Medulla oblongata (tissue), 1 donor: ENCODE data around the gene LARP6.
A peak's percentile ranks its signal among the peaks of the same experiment; 100 is the strongest.
"Not testable (repeated sequence)": the region's sequence is repeated elsewhere in the genome, so short reads cannot be mapped to it uniquely, and the experiment has no call there.

Experiments used
- DNase-seq: peaks from one replicate; pipeline ENCODE4 v3.0.0-alpha.2; 2015; ENCODE audit errors: extremely low spot score

The LARP6 gene

DNA sequence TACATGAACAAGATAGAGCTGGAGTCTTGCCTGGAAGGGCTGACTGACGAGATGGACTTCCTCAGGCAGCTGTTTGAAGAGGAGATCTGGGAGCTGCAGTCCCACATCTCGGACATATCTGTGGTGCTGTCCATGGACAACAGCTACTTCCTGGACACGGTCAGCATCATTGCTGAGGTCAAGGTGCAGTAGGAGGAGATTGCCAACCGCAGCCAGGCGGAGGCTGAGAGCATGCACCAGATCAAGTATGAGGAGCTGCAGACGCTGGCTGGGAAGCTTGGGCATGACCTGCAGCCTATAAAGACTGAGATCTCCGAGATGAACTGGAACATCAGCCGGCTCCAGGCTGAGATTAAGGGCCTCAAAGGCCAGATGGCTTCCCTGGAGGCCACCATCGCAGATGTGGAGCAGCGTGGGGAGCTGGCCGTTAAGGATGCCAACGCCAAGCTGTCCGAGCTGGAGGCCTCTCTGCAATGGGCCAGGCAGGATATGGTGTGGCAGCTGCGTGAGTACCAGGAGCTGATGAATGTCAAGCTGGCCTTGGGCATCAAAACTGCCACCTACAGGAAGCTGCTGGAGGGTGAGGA, 5.5 kb upstream of the LARP6 start:
- DNase-seq, result no peak

DNA sequence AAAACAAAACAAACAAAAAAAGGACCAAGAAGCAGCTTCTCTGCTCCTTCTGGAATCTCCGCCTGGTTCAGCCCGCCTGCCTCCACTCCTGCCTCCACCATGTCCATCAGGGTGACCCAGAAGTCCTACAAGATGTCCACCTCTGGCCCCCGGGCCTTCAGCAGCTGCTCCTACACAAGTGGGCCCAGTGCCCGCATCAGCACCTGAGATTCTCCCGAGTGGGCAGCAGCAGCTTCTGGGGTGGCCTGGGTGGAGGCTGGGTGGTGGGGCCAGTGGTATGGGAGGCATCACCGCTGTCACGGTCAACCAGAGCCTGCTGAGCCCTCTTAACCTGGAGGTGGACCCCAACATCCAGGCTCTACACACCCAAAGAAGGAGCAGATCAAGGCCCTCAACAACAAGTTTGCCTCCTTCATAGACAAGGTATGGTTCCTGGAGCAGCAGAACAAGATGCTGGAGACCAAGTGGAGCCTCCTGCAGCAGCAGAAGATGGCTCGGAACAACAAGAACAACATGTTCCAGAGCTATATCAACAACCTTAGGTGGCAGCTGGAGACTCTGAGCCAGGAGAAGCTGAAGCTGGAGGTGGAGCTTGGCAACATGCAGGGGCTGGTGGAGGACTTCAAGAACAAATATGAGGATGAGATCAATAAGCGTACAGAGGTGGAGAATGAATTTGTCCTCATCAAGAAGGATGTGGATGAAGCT, 4.8 kb upstream of the LARP6 start:
- DNase-seq, result not testable (repeated sequence)

DNA sequence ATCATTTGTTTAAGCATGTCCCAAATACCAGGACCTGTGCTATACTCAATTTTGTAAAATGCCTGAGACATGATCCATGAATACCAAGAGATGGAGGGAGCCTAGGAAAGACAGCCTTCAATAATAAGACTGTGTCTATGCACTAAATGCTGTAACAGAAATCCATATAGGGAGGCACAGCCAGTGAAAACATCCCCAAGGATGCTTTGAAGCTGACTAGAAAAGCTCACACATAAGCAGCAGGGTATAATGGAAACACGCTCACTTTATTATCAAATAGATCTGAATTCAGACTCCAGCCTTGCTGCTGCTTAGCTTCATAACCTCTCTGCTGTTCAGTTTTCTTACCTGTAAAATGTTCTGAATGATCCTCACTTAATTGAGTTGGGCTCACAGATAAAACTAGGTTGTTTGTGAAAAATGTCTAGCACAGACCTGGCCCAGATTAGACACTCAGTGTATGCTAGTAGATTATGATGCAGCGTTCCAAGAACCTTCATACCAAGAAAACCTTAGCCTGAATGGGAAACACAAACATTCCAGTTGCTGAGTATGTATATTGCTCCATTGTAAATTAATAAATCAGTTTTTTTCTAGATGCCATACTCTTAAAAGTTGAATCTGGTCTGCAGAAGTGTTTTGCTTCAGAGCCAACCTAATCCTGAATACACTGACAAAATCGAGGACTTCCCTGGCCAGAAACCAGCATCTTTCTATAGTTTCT, 3.8 kb upstream of the LARP6 start:
- DNase-seq, result no peak

DNA sequence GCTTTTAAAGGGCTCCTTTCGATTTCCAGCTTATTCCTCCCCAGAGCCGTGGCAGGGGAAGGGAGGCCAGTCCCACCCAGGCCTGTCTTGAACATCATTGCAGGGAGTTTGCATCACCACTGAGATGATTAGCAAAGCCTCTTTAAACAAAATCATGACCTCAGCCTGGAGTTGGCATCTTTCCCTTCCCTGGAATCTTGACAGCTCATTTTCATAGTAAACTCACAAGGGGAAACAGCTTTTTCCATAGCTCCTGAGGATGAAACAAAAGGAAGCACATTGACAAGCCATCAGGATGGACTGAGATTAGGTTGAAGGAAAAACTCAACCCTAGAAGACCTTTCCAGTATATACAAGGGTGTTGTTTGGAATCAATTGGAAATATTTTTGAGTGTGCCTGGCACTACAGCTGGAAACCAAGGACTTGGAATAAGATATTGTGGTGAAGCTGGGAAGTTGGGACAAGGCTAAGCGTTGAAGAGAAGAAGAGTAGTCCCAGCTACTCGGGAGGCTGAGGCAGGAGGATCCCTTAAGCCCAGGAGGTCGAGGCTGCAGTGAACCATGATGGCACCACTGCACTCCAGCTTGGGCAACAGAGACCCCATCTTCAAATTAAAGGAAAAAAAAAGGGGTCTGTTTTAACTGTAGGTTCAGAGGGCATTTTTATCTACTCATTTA, 3.1 kb upstream of the LARP6 start:
- peak; percentile 69 for DNase-seq

DNA sequence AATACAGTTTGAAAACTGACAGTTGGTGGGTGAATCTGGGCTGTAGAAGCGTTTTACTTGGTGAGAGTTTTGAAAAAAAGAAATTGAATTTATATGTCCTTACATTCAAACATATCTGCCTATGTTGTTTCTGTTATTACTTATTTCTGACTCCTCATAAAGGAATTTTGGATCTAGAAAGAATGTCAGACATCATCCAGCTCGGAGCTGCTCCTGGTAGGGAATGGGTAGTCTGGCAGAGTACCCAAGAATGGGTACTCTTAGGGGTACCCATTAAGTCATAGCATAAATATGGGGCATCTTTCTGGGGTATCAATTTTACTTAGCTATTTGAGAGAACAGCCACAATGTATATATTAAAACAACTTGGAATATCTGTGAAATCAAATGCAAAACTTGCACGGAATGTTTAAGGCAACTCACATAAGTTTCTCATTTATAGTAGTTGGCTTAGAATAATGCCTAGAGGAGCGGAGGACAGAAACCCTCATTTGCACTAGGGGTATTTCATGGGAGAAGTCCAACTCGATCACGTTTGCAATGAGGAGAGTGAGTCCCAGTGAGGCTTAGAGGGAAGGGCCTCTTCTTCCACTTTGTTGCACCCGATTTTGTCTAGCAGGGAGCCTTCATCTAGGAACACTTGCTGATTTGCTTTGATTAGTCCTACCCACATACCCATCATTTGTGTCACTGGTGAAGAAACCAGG, 2.4 kb upstream of the LARP6 start:
- peak; percentile 40 for DNase-seq

DNA sequence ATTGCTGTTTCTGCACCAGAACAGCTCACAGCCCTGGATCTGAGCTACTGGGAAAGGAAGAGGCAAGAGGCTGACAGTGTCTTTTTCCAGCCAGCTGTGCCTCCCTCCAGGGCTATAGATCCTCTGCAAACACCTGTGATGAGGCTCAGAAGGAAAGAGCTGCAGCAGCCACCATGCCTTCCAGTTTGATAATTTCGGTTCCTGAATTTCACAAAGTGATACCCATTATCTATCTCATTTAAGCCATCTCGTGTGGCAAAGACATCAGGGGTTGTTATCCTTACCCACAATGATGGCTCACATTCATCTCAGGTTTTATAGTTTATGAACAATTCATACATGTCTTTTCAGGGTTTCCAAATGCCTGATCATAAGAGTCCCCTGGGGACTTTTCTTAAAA, 1.8 kb upstream of the LARP6 start:
- DNase-seq, result no peak

DNA sequence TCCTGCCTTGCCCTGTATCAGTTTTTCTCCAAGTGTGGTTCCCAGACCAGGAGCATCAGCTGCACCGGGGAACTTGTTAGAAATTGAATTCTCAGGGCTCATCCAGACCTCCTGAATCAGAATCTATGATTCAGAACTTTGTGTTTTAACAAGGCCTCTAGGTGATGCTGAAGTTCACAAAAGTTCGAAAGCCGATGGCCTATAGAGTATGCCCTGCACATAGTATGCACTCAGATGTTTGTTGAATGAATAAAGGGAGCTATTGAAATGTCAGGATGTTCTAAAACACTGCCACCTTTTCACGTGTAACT, 664 bp upstream of the LARP6 start:
- DNase-seq, result peak; percentile 74

DNA sequence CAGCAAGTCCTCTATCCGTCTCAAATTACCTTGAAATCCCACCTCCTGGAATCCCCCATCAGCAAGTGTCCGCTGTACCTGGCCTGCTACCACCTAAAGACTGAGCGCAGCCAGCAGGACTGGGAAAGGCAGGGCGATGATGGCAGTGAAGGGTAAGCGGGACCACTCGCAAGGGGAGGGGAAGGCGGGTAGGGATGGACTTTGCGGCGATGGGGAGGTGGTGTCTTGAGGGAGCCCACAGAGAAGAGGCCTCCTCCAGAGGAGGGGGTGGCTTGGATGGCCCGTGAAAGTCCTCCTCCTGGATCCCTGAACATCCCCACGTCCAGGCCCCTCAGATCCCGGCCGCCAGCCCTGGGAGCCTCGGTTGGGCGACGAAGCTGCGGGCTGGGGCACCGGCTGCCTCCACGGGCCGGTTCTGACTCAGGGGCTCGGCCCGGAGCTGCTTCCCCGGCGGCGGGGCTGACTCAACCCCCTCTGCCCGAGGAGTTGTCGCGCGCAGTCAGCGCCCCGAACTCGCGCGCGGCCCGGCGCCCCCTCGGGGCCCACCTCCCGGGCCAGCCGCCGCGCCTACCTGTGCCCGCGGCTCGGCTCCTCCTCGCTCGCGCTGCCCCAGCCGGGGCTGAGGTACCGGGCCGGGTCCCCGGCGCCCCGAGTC, 512 bp downstream of the LARP6 start:
- DNase-seq, result no peak

DNA sequence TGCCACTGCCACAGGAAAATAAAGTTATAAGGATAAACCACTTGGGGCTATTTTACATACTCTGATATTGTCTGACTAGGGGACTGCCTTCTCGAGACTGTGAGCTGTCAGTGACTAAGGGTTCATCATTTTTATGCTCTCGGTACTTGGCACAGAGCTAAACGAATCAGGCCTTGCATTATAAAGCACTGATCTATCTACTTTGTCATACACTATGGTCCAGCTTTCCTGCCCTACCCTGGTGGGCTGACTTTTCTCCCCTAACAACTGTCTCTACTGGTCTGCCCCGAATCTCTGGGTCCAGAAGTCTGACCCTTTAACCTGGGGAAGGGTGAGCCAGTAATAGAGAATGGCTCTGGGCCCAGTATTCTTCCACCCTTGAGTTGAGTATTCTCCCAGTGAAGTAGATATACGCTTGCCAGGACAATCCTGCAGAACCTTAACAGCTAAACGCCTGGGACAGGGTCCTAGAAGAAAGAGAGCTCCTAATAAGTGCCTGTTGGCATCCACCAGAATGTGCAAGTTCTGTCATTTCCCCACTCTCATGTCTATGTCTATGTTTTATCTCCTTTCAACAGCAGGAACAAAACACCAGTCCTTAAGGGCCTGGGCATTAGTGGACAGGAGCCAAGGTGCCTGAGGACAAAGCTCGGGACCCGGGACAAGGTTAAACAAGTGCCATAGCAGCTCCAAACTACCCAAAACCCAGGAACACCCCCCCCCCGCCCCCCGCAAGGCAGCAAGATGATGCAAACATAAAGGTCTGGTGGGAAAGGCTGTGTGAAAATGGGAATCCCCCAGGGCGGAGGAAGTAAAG, 1.2 kb downstream of the LARP6 start:
- no peak for DNase-seq

DNA sequence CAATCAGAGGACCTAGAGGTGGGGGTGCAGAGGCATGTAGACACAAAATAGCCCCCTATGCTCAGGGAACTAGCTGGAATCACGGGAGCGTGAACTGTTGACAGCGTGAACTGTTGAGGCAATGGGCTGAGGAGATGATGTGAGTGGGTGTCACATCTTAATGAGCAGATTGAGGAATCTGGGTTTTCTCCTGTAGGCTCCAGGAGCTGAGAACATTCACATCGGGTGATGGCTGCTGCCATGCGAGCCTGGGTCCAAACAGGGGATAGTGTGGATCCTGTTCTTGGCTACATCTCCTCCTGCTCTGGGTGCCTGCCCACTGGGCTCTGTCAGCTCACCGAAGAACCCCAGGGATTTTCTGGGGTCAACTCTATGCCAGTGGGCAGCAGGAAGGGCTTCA, 2.1 kb downstream of the LARP6 start:
- no peak for DNase-seq

DNA sequence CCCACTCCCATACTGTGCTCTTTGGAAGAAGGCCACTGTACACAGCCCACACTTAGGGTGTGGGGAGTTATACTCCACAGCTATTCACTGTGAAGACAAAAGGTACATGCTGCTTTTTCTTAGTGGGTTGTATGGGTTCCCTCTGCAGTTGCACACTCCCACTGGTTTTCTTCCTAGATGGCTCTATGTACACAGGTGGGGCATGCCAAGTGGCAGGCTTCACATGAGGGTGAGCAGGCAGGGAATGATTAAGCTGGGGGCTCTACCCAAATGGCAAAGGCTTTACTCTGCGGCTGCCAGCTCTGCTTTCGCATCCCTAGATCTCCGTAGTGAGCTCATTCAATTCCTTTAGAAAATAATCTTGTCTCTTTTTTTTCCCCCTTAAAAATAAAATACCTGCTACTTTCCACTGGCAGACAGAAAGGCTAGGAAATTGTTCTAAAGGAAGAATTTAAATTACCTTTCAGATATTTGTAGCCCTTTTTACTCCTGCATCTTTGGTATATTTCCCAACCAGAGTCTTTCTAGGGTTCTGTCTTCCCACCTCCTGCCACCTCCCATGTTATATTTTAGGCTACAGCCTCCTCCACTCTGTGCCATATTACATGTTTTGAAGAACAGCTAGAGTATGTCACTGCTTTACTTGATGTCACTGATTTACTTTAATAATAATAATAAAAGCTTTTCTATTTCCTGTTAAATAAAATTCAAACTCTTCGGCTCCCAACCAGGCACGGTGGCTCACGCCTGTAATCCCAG, 8.2 kb downstream of the LARP6 start:
- DNase-seq, result no peak

DNA sequence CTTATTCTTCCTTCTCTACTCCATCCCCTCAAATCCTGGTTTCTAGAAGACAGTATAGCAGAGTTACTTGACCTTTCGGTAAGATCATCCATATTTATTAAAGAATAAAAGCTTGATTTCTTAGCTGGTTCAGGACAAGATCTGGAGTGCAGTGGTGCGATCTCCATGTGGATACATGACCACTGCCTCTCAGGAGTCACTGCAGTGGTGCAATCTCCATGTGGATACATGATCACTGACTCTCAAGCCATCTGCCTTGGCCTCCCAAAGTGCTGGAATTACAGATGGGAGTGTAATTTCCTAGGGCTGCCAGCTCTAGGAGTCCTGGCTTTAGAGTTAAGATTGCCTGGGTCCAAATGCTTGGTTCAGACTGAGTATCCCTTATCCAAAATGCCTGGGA, 16.5 kb downstream of the LARP6 start:
- no peak for DNase-seq

DNA sequence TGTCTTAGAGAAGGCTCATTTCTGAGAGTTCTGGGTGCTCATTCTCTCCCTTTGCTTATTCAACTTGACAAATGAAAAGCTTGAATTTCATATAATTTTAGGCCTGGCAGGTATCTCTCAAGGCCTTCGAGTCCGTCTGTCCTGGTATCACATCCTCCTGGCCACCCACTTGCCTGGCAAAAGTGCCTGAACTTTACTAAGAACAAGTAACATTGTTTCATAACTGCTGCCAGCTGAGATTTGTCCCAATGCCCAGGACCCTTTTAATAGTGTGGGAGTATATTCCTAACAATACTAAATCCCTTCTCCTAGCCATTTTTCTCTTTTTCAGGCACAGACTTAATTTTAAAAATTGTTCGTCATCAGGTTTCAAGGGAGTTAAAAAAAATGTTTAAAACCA, 18.1 kb downstream of the LARP6 start:
- DNase-seq, result no peak

DNA sequence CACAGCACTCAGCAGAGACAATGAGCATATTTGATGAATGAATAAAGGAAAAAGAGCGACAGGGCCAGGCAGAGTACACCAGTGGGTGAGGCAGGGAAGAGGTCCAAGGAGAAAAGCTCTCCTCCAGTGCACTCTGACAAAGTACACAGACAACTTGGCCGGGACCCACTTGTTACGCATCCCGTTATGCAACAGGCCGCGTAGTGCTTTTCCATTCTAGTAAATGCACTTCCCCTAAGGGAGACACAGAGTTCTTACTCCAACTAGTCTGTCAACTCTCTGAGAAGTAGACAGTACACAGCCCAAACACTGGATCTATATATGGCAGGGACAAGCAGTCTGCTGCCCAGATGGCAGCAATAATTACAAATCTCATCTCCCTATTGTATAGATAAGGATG, 18.5 kb downstream of the LARP6 start:
- DNase-seq, result peak; percentile 40

DNA sequence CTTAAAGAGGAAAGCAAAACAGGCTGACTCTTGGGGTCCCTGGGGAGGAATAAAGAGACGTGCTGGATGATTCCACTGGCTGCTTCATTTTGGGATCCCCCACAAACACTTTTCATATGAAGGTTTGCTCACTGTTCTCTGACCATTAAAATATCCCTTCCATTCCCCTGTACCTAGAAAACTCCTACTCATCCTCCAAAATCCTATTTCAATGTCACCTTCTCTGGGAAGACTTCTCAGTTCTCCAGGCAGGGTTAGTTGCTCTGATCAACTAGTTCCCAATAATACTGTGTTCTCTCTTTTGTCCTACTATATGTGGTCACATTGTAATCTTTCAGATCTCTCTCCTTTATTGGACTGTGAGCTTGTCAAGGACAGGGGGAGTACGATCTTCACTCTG, 19.0 kb downstream of the LARP6 start:
- DNase-seq, result no peak

DNA sequence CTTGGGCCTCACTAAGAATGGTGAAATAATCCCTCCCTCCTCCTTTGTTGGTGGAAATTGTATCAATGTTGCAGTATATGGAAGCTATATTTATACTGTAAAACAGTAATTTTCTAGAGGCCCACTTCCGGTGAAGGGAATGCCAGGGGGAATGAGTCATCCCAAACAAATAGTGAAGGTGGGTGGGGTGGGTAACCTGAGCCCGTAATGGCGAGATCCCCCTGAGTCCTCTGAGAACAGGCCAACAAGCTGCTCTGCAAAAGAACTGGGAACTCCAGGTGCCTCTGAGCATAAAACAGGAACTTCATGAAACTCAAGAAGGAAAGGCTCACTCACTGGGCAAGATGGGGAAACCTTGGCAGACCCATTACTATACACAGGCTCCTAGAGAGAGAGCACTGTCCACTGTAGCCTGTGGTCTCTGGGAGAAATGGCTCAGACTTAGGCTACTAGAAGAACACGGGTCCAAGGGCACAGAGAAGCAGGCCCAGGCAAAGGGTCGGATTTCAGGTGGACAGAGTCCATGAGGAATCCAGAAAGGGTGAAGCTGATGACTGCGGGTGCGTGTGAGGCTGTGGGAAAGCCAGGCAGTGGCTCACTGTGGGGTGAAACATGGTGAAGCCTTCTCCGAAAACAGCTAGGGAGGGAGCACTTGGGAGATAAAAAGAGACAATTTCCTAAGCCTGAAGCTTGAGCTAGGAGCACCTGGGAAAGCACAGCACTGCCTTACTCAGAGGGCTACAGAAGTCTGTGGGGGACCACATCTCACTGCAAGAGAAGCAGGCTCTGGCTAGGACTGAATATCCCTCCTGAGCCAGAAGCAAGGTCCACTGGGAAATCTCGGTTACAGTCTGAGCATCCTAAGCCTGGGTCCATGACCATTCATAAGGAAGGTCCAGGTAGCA, 19.8 kb downstream of the LARP6 start:
- DNase-seq, result no peak

DNA sequence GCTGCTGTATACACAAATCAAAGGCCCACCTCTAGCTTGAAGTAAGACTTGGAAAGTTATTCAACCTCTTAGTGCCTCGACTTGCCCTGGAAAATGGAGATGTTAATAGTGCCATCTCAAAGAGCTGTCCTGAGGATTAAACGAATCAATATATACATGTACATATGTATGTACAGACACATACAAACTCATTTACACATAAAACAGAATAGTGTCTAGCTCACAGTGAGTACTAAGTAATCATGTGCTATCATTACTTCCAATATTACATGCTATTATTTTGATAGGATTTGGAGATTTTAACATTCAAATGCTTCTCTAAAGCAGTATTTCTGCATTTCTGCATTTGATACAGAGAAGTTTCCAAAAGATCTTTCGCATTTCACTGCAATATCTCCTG, 20.5 kb downstream of the LARP6 start:
- DNase-seq, result no peak

DNA sequence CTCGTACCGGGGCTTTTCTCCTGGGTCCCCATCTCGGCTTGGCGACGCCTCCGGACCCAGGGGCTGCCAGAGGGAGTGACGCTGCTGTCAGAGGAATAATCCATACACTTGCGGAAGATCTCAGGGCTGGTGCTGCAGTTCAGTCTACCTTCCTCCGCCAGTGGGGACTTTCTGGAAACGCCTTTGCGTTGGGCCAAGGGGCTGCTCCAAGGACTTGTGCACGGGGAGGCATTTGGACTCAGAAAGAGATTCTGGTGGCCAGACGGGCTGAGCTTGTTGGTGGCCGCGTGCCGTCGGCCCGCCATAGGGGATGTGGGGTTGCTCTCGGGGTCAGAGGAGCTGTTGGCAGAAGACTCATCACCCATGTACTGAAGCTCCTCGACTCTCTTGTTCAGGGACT, 21.8 kb downstream of the LARP6 start:
- DNase-seq, result no peak
